Measurements from ENCODE around the gene ECE2.

ECE2 gene

GRCh38 chr3:184314700-184315542 lies 39.1 kb downstream of the ECE2 start:
- Histone ChIP-seq H3K27me3 (no peaks in the 10 kb centered on the region), H3K9me3 (no peaks in the 10 kb centered on the region), H3K36me3 (peaks cover 1% of the 10 kb centered on the region), H3K4me3 (ENCODE audit: low read depth in 1 of 2, low read length in 1 of 2) (peak overlapping the region; percentile 63 to 82), H3K27ac (peak overlapping the region; percentile 92), H3K4me1 (ENCODE audit: control insufficient read depth in 1 of 2, insufficient read depth in 1 of 2, low read depth in 1 of 2, low read length in 1 of 2) (peaks cover 23 to 29% of the 10 kb centered on the region in 2 experiments)
- no peak for TF ChIP-seq CTCF (IDR thresholded peaks at IDR 0.05)

DNA sequence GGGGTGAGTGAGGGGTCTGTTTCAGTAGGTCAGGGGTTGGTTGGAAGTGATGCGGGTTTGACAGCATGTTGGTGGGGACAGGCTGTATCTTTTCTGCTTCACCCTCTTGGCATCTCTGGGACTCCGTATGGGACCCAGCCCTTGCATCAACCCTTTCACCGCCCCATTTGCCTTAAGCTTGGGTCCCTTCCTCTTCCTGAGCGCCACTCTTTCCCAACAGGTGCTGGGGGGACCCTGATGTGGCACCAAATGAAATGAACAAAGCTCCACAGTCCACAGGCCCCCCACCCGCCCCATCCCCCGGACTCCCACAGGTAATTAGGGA lies 39.7 kb downstream of the ECE2 start:
- Histone ChIP-seq H3K36me3 (peaks cover 5% of the 10 kb centered on the region), H3K4me1 (ENCODE audit: control insufficient read depth in 1 of 2, insufficient read depth in 1 of 2, low read depth in 1 of 2, low read length in 1 of 2) (peaks cover 23 to 34% of the 10 kb centered on the region in 2 experiments), H3K4me3 (ENCODE audit: low read depth in 1 of 2, low read length in 1 of 2) (peak overlapping the region; percentile 63 to 82), H3K27me3 (no peaks in the 10 kb centered on the region), H3K27ac (peak overlapping the region; percentile 92), H3K9me3 (no peaks in the 10 kb centered on the region)
- no peak for TF ChIP-seq CTCF (IDR thresholded peaks at IDR 0.05)

- Histone ChIP-seq H3K36me3 (peaks cover 11% of the 10 kb centered on the region), H3K27me3 (no peaks in the 10 kb centered on the region), H3K9me3 (no peaks in the 10 kb centered on the region), H3K4me3 (ENCODE audit: low read depth in 1 of 2, low read length in 1 of 2) (peak overlapping the region in 1 of 2 experiments; percentile 82), H3K27ac (peak overlapping the region; percentile 92), H3K4me1 (ENCODE audit: control insufficient read depth in 1 of 2, insufficient read depth in 1 of 2, low read depth in 1 of 2, low read length in 1 of 2) (peaks cover 23 to 34% of the 10 kb centered on the region in 2 experiments)
- no peak for TF ChIP-seq CTCF (IDR thresholded peaks at IDR 0.05)
These were observed 40.2 kb downstream of the ECE2 start for GRCh38 chr3:184315871-184316661.

GRCh38 chr3:184316792-184317191 lies 41.0 kb downstream of the ECE2 start:
- Histone ChIP-seq H3K4me3 (ENCODE audit: low read depth in 1 of 2, low read length in 1 of 2) (no peak overlapping the region), H3K4me1 (ENCODE audit: control insufficient read depth in 1 of 2, insufficient read depth in 1 of 2, low read depth in 1 of 2, low read length in 1 of 2) (peaks cover 23 to 34% of the 10 kb centered on the region in 2 experiments), H3K27ac (no peak overlapping the region), H3K36me3 (peaks cover 18% of the 10 kb centered on the region), H3K9me3 (no peaks in the 10 kb centered on the region), H3K27me3 (no peaks in the 10 kb centered on the region)
- no peak for TF ChIP-seq CTCF (IDR thresholded peaks at IDR 0.05)

DNA sequence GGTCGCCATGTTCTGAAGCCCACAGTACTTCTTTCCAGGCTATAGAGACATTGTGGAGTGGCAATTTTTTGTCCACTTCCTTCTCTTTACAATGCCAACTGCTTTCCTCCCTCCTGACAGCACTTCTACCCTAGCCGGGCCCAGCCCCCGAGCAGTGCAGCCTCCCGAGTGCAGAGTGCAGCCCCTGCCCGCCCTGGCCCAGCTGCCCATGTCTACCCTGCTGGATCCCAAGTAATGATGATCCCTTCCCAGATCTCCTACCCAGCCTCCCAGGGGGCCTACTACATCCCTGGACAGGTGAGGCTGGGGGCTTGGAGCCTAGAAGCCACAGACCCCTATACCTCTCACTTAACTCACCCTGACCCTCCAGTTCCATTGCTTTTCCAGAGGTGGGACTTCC lies 41.4 kb downstream of the ECE2 start:
- H3K27me3 ChIP-seq = no peaks in the 10 kb centered on the region
- no peaks in the 10 kb centered on the region for H3K9me3 ChIP-seq
- no peak overlapping the region for H3K4me3 ChIP-seq (ENCODE audit: low read depth in 1 of 2, low read length in 1 of 2)
- H3K27ac ChIP-seq = no peak overlapping the region
- H3K36me3 ChIP-seq = peaks cover 22% of the 10 kb centered on the region
- no peak for TF ChIP-seq CTCF (IDR thresholded peaks at IDR 0.05)
- H3K4me1 ChIP-seq (ENCODE audit: control insufficient read depth in 1 of 2, insufficient read depth in 1 of 2, low read depth in 1 of 2, low read length in 1 of 2) = peaks cover 23 to 34% of the 10 kb centered on the region in 2 experiments

All from neutrophil (primary cell).